ENCODE measurements around the gene OR3A1.
"Not testable (repeated sequence)": the region's sequence is repeated elsewhere in the genome, so short reads cannot be mapped to it uniquely, and the experiment has no call there.

Gene OR3A1, protein sequence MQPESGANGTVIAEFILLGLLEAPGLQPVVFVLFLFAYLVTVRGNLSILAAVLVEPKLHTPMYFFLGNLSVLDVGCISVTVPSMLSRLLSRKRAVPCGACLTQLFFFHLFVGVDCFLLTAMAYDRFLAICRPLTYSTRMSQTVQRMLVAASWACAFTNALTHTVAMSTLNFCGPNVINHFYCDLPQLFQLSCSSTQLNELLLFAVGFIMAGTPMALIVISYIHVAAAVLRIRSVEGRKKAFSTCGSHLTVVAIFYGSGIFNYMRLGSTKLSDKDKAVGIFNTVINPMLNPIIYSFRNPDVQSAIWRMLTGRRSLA

GRCh38 chr17:3298260-3298659, at the start of gene OR3A1:
OR3A1 (minus strand) TSS chr17:3298360; CDS start chr17:3292582, 5,778 bp downstream.
- DNase-seq, result no peak

DNA sequence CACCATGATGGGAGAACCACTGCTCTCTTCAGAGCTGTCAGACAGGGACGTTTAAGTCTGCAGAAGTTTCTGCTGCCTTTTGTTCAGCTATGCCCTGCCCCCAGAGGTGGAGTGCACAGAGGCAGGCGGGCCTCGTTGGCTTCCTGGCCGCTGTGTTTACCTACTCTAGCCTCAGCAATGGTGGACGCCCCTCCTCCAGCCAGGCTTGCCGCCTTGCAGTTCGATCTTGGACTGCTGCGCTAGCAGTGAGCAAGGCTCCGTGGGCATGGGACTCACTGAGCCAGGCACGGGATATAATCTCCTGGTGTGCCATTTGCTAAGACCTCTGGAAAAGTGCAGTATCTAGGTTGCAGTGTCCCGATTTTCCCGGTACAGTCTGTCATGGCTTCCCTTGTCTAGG, 44.6 kb upstream of the OR3A1 start:
- not testable (repeated sequence) for DNase-seq

- no peak for DNase-seq
Measured at GRCh38 chr17:3335876-3336275, 37.7 kb upstream of the OR3A1 start.

- no peak for DNase-seq
Measured at GRCh38 chr17:3318336-3318735, 20.2 kb upstream of the OR3A1 start.

- no peak for DNase-seq
Measured at GRCh38 chr17:3316836-3317235, 18.7 kb upstream of the OR3A1 start.

DNA sequence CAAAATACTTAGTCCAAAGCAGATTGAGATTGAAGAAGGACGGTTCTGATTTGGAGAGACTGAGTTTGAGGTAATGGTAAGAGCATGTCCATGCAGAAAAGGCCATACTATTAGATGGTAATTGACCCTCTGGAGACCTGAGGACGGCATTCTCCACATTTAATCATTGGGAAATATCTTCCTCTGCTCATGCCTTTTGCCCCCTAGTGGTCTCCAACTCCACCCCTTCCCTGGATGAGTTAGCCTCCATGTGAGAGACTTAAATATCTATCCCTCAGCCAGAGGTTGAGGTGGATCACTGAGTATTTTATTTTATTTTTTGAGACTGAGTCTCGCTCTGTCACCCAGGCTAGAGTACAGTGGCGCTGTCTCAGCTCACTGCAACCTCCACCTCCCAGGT, 10.4 kb upstream of the OR3A1 start:
- no peak for DNase-seq

- DNase-seq, result no peak
Measured at GRCh38 chr17:3295632-3296031, 2.5 kb downstream of the OR3A1 start.

DNA sequence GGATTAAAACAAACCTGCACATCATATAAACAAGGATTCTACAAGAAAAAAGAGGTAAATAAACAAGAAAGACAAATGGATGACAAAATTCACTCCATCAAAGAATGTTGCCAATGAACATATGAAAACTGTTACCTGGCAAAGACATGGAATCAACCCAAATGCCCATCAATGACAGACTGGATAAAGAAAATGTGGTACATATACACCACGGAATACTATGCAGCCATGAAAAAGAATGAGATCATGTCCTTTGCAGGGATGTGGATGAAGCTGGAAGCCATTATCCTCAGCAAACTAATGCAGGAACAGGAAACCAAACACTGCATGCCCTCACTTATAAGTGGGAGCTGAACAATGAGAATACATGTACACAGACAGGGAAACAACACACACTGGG, 4.6 kb downstream of the OR3A1 start:
- not testable (repeated sequence) for DNase-seq

DNA sequence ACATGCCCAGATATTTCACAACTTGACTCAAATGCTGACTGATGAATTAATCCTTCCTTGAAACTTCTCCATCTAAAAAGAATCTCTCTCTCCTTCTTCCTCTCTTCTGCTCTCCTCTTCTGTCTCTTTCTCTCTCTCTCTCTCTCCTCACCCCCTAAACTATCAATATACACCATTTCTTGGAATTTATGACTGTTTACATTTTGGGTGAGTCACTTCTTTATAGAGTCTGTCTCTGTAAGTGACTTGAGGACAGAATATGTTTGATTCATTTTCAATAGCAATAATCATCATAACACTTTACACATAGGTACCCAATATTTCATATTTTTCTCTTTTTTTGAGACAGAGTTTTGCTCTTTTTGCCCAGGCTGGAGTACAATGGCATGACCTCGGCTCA, 15.3 kb downstream of the OR3A1 start:
- no peak for DNase-seq

GRCh38 chr17:3276126-3276525, 22.0 kb downstream of the OR3A1 start:
- DNase-seq, result no peak

- DNase-seq, result no peak
Measured at GRCh38 chr17:3271072-3271848, 26.9 kb downstream of the OR3A1 start.

DNA sequence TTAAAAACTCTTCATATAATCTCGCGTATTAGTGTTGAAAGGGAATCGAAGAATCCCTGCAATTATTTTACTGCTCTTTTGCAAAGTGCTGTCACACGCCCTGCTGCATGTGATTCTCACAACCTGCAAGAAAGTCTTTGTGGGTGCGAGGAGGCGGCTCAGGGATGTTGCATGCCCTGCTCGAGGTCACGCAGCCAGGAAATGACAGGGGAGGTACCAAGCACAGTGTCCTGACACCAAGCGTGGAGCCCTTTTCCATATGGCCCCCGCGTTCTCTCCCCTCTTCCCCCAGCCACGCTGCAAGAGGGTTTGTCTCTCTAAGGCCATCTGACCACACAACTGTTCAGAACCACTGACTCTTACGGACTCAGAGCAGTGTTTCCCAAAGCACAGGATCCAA, 37.6 kb downstream of the OR3A1 start:
- no peak for DNase-seq

- no peak for DNase-seq
Measured at GRCh38 chr17:3260163-3260562, 38.0 kb downstream of the OR3A1 start.

DNA sequence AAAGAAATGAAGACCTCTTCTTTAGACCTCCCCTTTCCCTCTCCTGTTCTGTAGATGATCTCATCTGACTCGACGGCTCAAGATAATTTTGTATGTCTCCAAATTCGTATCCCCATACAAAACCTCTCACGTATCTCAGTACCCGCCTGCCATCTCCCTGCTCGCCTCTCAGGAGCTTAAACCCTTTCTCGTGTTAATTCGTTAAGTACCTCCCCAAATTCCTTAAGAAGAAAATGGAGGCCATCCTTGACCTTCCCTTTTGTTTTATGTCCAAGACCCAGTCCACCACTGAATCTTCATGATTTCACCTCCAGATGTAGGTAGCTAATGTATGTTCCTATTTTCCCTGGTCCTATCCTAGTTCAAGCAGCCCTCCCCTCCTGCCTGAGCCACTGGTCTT, 41.6 kb downstream of the OR3A1 start:
- DNase-seq, result no peak

- not testable (repeated sequence) for DNase-seq
Measured at GRCh38 chr17:3249013-3249412, 49.1 kb downstream of the OR3A1 start.

GRCh38 chr17:3244841-3245240, 53.3 kb downstream of the OR3A1 start:
- not testable (repeated sequence) for DNase-seq

DNA sequence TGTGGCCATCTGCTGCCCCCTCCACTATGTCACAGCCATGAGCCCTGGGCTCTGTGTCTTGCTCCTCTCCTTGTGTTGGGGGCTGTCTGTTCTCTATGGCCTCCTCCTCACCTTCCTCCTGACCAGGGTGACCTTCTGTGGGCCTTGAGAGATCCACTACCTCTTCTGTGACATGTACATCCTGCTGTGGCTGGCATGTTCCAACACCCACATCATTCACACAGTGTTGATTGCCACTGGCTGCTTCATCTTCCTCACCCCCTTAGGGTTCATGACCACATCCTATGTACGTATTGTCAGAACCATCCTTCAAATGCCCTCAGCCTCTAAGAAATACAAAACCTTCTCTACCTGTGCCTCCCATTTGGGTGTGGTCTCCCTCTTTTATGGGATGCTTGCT, 57.1 kb downstream of the OR3A1 start:
- not testable (repeated sequence) for DNase-seq
